ENCODE results near the gene SCN4B.

GRCh38 chr11:118186346-118187107, 33.9 kb upstream of the SCN4B start:
- TF ChIP-seq POLR2A (IDR thresholded peaks at IDR 0.05) = no peak
- TF ChIP-seq, protein P1, sequence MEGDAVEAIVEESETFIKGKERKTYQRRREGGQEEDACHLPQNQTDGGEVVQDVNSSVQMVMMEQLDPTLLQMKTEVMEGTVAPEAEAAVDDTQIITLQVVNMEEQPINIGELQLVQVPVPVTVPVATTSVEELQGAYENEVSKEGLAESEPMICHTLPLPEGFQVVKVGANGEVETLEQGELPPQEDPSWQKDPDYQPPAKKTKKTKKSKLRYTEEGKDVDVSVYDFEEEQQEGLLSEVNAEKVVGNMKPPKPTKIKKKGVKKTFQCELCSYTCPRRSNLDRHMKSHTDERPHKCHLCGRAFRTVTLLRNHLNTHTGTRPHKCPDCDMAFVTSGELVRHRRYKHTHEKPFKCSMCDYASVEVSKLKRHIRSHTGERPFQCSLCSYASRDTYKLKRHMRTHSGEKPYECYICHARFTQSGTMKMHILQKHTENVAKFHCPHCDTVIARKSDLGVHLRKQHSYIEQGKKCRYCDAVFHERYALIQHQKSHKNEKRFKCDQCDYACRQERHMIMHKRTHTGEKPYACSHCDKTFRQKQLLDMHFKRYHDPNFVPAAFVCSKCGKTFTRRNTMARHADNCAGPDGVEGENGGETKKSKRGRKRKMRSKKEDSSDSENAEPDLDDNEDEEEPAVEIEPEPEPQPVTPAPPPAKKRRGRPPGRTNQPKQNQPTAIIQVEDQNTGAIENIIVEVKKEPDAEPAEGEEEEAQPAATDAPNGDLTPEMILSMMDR (IDR thresholded peaks at IDR 0.05) = no peak
